Lung microvascular endothelial cell (primary cell): Measurements from ENCODE around the gene PWWP2B. TPM values are rescaled to one million over a fixed set of nuclear protein-coding genes. Genes with fewer than 3 reads are reported as not detected.

Source experiments
- DNase-seq, 2 donors: peaks; one replicate each; pipeline versions ENCODE4 v3.0.0 to v3.0.0-alpha.2; 2010; ENCODE audit warnings: low read depth in 2 of 2
- total RNA-seq: library from RNA; depleted of rRNA; stranded (reverse); fragments of >200 nt; gene quantifications from 2 replicates; pipeline ENCODE4 v1.2.1, GENCODE V29; 2014

The PWWP2B gene
- 6.5 and 9.1 TPM in 2 replicates for total RNA-seq

DNA sequence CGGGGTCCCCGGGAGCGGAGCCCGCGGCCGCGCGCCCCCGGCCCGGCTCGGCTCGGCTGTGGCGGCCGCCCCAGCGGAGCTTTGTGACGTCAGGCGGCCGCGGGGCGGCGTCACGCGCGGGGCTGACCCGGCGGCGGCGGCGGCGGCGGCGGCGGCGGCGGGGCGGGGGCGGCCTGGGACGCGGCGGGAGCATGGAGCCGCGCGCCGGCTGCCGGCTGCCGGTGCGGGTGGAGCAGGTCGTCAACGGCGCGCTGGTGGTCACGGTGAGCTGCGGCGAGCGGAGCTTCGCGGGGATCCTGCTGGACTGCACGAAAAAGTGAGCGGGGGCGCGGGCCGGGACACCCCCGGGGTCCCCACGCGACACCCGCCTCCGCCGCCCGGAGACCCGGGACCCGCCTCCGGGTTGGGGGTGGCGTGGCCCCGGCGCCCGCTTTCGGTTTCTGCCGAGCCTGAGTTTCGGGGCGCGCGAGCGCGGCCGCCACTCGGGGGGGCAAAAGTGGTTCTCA is at the start of gene PWWP2B:
TSS of gene PWWP2B (plus strand) at position 165 of the 506 bp plus-strand sequence. CDS start at position 192, 27 bp downstream.
- DNase-seq: peak; percentile 39 to 63

DNA sequence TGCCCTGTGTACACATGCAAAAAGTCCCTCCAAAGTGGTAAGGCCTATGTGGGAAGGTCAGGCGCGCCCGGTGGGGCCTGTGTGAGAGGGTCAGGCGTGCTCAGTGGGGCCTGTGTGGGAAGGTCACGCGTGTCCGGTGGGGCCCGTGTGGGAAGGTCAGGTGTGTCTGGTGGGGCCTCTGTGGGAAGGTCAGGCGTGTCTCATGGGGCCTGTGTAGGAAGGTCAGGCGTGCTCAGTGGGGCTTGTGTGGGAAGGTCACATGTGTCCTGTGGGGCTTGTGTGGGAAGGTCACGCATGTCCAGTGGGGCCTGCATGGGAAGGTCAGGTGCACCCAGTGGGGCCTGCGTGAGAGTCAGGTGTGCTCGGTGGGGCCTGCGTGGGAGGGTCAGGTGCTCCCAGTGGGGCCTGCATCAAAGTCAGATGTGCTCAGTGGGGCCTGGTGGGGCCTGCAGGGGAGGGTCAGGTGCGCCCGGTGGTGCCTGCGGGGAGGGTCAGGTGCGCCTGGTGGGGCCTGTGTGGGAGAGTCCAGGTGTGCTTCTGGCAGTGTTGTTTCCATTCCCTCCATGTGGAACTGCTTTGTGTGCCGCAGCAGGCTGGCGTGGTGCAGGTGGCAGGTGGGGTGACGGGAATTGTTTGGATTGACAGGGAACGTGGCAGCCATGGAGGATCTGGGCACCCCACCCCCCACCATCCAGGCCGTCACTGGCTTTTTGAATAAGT is 49.6 kb upstream of the PWWP2B start:
- no peak for DNase-seq

DNA sequence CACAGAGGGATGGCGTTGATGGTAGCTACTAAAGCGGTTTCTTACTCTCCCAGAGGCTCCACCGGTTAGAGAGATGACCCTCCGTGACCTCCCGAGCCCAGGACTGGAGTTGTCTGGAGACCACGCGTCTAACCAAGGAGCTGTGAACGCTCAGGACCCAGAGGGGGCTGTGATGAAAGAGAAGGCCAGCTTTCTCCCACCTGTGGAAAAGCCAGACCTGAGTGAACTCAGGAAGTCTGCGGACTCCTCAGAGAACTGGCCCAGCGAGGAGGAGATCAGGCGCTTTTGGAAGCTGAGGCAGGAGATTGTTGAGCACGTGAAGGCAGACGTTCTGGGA is 49.1 kb upstream of the PWWP2B start:
- DNase-seq: no peak

DNA sequence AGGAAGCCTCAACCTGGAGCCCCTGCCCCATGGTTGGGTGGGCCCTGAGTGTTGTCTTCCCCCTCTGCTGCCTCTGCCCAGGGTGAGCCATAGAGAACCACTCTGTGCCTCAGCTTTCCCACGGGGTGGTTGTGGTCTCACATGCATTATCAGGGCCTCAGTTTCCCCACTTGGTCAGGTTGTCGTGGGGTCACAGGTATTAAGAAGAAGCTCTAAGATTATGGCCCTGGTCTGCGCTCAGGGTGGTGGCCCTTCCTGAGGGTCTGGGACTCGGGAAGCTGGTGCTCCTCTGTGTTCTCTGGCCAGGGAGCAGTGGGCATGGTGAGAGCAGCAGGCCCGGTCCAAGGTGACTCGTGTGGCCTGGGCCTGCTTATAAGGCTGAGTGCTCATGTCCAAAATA is 47.2 kb upstream of the PWWP2B start:
- no peak for DNase-seq

DNA sequence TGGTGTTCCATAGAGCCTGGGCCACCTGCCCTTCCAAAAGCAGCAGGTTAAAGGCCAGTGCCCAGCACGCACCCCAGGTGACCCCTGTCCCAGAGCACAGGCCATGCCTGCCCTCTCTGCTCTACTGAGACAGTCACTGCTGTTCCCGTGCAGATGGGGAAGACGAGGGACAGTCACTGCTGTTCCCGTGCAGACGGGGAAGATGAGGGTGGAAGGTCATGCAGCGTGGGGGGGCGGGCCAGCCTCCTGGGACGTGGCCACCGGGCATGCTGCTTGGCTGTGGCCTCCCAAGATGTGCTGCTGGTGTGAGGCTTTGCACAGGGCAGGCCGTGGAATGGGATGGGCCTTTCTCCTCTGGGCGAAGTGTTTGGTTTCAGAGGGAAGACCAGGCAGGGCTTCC is 46.6 kb upstream of the PWWP2B start:
- DNase-seq: no peak

DNA sequence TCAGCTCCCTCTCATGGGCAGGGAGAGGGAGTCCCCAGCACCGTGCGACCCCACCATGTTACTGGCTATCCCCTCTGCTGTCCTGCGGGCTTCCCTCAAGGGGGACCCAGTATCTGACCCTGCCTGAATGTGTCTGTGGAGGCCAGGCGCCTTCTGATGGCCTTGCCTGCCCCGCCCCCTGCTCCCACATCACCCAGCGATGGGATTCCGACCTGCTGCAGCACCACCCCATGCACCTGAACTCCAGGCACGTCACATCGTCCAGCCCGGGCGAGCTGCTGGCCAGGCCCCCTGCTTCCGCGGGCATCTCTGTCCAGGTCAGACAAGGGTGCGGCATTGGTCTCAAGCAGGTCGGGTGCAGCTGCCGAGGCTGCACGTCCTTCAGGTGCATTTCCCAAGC is 46.1 kb upstream of the PWWP2B start:
- no peak for DNase-seq

DNA sequence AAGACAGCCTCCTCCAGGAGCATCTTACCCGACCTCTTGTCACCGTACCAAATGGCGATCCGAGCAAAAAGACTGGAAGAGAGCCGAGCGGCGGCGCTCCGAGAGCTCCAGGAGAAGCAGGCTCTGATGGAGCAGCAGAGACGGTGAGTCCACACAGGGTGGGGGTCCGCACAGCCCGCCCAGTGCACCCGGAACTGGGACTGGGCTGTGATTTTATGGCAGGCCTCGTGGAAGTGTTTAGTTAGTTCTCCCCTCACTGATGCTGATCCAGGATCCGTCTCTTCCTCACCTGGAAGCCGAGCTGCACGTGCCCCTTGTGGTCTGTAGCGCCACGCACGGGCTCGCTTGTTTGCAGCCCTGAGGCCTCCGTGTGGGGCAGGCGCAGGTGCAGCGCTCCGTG is 45.4 kb upstream of the PWWP2B start:
- DNase-seq: no peak

DNA sequence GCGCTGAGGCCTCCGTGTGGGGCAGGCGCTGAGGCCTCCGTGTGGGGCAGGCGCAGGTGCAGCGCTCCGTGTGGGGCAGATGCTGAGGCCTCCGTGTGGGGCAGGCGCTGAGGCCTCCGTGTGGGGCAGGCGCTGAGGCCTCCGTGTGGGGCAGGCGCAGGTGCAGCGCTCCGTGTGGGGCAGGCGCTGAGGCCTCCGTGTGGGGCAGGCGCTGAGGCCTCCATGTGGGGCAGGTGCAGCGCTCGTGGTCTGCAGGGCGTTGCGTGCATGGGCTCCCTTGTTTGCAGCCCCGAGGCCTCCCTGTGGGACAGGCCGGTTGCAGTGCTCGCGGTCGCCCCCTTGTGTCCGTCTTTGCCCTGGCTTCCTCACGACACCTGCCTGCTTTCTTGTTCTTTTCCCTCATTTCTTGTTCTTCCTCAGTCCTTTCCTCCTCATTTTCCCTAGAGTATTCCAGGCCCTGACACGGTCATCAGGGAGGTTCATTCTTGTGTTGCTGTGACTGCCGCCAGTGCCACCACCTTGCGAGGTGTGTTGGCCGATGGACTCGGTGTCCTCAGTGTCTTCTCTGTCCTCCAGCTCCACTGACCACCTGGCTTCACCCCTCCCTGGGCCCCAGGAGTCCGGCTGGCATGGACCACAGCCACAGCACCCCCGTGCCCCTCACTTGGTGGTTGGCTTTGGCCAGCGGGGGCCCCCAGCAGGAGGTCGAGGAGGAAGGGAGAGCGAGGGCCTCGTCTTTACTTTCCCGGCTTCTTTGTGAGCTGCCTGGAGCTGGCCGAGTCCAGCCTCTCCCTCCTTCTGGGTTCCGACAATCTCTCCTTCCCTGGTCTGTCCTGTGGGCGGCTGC is 44.3 kb upstream of the PWWP2B start:
- DNase-seq: peak; percentile 65 to 74

DNA sequence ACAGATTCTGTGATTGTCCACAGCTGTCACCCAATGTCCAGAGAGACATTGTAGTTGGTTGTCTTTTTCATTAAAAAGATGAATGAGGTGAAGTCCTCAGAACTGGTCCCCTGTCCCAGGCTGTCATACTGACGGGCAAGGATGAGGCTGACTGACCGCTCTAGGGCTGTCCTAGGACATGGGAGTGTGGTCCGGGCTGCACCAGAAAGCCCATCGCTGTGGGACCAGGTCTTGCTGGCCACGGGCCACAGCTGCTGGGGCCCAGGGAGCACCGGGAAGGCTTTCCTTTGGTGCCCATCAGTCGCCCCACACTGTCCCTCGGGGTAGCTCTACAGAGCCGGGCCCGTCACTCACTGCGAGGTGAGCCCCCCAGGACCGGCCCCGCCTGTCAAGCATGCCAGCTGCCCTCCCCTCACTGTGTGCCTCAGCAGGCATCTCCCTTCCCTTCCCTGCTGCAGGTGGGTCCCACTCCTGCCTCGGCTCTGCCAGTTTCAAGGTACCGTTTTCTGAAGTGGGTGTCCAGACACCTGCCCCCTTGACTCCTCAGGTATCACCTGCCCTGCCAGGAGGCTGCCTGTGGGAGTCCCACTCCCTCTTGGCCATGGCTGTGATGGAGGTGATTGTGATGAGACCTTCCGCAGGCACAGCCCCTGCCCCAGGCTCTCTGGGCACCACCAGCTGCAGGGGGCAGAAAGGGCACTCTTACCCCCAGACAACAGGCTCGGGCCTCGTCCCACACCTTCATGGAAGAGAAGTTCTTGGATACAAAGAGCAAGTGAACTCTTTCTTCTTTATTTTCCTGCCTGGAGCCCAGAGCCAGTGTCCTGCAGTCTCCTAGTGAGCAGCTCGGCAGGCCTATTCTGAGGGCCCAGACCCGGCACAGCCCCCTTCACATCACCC is 43.3 kb upstream of the PWWP2B start:
- no peak for DNase-seq

DNA sequence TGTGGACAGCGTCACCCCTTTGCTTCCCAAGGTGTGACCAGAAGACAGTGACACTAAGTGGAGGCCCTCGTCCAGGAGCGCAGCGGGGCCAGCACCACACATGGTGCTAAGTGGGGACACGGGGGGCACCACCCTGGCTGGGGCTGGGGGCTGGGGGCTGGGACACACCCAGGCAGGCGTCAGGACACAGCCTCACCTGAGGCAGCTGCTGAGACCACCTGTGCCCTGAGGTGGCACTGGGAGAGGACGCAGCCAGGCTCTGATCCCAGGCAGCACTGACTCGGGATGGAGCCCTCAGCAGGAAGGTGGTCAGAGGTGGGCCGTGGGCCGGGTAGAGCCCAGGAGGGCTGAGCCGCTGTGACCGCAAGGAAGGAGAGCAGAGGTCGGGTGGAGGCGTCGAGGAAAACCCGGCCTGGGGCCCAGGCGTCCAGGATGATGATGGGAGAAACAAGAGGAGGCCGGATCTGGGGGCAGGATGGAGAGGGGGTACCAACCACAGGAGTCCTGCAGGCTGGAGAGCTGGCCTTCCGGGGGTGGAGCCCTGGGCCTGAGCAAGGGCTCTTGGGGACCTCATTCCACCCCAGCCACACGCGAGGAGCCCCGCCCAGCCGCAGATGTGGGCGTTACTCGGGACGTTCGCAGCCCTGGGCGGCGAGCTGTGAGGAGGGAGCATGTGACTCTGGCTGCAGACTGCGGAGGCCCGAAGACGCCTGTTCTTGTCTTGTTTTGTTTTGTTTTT is 42.5 kb upstream of the PWWP2B start:
- DNase-seq: no peak

DNA sequence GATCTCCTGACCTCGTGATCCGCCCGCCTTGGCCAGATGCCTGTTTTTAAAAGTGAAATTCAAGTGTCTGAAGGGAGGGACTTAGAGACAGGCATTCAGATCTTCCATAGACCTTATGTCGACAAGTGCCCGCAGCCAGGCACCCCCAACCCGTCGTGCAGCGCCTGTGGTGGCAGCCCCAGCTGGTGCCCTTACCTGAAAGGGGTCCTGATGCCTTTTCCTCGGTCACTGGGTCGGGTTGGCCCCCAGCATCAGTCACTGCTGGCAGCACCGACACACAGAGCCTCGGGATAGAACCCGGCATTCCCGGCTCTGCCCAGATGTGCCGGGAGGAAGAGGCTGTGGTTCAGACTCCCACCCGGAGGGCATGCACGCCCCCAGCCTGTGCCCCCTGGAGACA is 41.7 kb upstream of the PWWP2B start:
- DNase-seq: no peak

DNA sequence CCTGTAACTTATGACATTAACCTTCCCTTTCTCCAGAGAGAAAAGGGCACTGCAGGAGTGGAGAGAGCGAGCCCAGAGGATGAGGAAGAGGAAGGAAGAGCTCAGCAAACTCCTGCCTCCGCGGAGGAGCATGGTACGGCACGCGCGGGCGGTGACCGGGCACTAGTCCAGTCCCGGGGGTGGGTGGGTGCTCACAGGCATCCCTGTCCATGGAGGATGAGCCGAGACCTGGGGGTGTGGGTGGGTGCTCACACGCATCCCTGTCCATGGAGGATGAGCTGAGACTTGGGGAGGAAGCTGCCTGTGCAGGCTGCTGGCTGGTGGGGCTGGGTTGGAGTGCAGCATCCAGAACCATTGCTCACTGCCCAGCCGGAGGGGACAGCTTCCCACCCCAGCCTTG is 41.2 kb upstream of the PWWP2B start:
- DNase-seq: no peak

DNA sequence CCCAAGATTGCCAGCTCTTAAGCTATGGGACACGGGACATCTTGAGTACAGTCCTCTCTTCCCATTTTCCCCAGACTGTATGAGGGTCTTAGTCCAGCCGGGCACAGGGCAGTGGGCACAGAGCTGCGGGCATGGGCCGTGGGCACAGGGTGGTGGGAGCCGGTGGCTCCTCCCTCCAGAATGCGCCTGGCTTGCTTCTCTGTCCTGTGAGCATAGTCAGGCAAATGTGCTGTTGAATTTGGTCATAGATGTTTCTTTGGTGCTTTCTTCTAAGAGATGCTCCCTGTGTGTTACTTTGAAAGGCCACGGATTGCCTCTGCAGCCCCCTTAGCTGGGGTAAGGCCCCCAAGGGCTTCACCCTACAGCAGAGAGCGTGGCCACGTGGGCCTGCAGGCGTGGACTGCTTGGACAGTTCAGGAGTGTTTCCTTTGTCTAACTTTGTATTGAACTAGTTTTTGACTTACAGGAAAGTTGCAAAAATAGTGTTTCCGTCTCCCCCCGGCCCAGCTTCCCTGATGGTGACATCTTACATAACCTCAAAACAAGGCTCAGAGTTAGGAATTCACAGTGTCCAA is 40.3 kb upstream of the PWWP2B start:
- no peak for DNase-seq

DNA sequence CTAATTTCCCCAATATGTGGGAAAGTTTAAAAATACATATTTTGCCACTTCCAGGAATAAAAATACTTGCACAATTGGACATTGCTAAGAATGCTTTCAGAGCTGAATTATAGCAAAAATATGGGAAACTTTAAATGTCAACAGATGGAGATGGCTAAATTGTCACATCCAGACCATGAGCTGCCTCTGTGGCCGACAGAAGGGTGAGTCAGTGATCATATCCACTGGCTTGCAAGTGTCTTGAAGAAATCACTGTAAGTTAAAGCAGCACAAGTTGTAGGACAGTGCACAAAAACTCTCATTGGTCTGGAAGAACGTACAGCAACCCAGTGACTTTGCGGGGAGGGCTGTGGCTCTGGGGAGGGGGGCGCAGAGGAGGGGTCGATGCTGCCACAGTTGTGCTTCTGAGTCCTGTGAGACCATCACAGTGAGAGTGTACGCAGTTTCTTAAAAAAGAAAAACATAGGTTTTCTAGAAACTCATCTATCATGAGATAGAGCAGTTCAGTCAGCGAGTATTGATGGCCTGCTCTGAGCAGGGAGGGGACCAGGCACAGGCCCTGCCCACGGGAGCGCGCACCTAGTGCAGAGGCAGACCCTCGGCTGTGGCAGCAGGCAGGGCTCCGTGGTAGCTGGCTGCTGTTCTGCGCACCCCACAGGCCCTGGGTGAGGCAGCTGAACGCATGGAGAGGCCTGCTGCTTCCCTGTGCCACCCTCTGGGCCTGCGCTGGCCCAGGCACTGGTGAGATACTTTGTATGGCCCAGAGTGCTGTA is 39.5 kb upstream of the PWWP2B start:
- DNase-seq: no peak

DNA sequence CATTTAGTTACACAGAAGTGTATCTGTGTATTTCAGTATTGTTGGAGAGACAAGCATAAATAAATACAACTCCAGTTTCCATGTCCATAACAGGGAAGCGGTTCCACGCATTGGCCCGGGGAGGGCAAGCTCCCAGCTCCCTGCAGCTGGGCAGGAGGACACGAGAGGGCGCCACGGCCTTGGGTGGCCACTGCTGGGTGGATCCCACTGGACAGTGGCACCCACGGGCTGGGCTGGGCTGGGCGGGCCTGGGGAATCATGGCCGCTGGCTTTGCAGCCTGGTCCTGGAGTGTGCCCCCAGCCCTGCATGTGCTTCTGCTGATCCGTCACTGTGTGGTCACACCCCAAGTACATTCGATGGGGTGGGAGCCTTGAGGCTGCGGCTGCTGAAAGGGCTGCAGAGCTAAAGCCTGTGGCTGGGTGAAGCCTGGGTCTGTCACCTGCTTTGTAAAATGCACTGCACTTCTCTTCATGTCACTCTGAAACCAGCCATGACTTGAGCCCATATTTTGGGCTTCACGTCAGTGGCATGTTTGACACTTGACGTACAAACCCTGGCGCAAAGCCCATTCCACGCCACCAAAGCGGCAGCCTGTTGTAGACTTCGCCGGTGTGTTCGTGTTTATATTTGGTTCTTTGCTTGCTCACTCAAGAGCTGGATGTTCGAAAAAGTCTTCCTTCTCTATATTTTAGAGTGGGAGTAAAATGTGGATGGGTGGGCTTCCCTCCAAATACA is 37.5 kb upstream of the PWWP2B start:
- no peak for DNase-seq

DNA sequence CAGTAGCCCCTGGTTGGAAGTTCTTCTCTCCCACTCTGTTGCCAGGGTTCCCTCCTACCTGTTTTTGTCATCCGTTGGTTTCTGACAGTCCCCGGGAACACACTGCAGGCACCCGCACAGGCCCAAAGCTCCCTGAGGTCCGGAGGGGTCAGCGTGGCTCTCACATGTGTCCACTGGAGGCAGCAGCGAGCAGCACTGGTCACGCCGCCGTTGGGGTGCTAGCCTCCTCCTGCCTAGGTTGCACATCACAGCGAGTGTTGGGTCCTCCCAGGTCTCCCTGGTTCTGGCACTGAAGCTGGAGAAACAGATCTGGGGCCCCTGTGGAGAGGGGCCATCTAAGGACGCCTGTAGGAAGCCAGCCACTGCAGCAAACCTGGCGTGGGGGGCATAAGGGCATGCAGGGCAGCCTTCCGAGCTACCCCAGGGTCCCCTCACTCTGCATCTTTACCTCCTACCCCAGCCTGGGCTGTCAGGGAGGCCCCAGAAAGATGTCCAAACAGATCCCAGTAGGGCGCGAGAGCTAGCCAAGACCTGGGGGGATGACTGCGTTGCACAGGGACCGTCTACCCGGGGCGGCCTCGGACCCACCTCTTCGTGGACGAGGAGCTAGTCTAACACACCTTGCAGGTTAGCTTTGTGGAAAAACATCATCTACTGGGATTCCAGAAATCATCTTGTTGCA is 36.1 kb upstream of the PWWP2B start:
- no peak for DNase-seq

DNA sequence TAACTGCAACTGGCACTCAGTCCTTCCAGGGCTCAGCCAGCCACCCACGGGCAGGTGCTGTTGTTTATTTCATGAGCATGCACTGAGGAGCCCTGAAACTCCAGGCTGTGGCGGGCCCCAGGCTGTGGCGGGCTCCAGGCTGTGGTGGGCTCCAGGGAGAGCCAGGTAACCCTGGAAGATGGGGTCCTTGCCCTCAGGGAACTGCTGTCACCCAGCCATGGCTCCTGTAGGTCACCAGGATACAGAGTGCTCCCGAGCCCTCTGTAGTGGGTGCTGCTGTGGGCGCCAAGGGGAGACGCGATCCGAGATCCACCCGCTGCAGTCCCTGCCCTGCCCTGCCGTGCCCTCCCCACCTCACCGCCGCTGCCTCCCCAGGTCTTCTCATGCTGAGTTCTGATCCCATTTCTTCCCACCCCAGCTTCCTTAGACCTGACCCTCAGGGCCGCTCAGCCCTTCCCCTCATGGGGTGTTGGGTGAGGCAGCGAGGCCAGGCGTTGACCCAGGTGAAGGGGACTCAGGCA is 35.4 kb upstream of the PWWP2B start:
- no peak for DNase-seq

DNA sequence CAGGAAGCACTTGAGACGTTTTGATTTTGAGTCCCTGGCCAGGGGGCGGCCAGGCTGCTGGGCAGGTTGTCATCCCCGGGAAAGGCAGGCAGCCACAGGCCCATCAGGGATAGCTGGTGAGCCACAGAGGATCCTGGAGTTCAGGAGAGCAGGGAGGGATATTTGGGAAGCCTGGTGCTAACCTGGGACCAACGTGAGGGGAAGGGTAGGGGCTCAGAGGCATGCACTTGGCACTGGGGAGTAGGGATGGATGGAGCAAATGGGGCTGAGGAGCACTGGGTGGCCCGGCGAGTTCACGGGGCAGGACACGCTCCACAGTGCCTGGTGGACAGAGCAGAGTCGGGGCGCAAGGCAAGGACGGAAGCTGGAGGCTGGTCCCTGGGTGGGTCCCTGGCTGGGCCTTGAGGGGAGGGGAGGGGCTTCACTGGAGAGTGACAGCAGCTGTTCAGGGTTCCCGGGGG is 34.8 kb upstream of the PWWP2B start:
- DNase-seq: no peak
